K562 (cell line): ENCODE measurements around the gene RPP25. TPM values are rescaled to one million over a fixed set of nuclear protein-coding genes. Genes with fewer than 3 reads are reported as not detected.

Source experiments
- ARID2 ChIP-seq: fragments of 450-650 bp; IDR thresholded peaks from 2 replicates; pipeline ENCODE4 v1.6.1; 2017; ENCODE audit warnings: antibody characterized with exemption, mild to moderate bottlenecking
- ATF7 ChIP-seq: fragments of 450-650 bp; IDR thresholded peaks from 2 replicates; pipeline ENCODE4 v1.7.1; 2014; ENCODE audit warnings: mild to moderate bottlenecking, moderate library complexity
- CTCFL ChIP-seq: IDR thresholded peaks from 2 replicates; pipeline ENCODE4 v1.6.1; 2011; ENCODE audit warnings: borderline replicate concordance, low read depth, mild to moderate bottlenecking, moderate library complexity, low read length; ENCODE audit not compliant: insufficient read depth, poor library complexity, severe bottlenecking
- CXXC5 ChIP-seq: fragments of 250-450 bp; sonication (Bioruptor Pico); IDR thresholded peaks from 2 replicates; pipeline ENCODE4 v1.8.0; 2022; ENCODE audit warnings: inconsistent platforms, mild to moderate bottlenecking, moderate library complexity
- KHSRP ChIP-seq: fragments of 450-650 bp; IDR thresholded peaks from 2 replicates; pipeline ENCODE4 v1.6.1; 2017
- MEIS2 ChIP-seq: fragments of 450-650 bp; IDR thresholded peaks from 2 replicates; pipeline ENCODE4 v1.6.1; 2014; ENCODE audit warnings: mild to moderate bottlenecking; ENCODE audit not compliant: partially characterized antibody
- PCBP2 ChIP-seq: fragments of 200-400 bp; formaldehyde crosslinking; IDR thresholded peaks from 2 replicates; pipeline ENCODE4 v1.6.1; 2018; ENCODE audit warnings: low read length, low read depth, mild to moderate bottlenecking, moderate library complexity; ENCODE audit not compliant: poor library complexity, severe bottlenecking
- PHF8 ChIP-seq: fragments of 200-600 bp; sonication (generic); IDR thresholded peaks from 2 replicates; pipeline ENCODE4 v1.6.1; 2012; ENCODE audit warnings: mixed run types, mild to moderate bottlenecking, inconsistent platforms, low read length, moderate library complexity, borderline replicate concordance
- SAFB ChIP-seq: fragments of 200-400 bp; formaldehyde crosslinking; IDR thresholded peaks from 2 replicates; pipeline ENCODE4 v1.6.1; 2017; ENCODE audit warnings: low read depth, low read length, borderline replicate concordance
- TAF7 ChIP-seq: fragments of 450-650 bp; IDR thresholded peaks from 2 replicates; pipeline ENCODE4 v1.6.1; 2016; ENCODE audit warnings: missing genetic modification characterization, missing compliant biosample characterization
- TOE1 ChIP-seq, 2 experiments: fragments of 450-650 bp in 1 of 2; sonication (generic) in 1 of 2; formaldehyde crosslinking in 1 of 2; IDR thresholded peaks; 2 replicates each; pipeline versions ENCODE4 v1.7.1 to v1.8.0; 2016 to 2022; ENCODE audit warnings: borderline replicate concordance in 2 of 2, mild to moderate bottlenecking in 2 of 2, antibody characterized with exemption in 1 of 2, inconsistent platforms in 1 of 2, low read depth in 1 of 2, missing genetic modification reagents in 1 of 2, moderate library complexity in 1 of 2
- ZNF592 ChIP-seq: fragments of 450-650 bp; IDR thresholded peaks from 2 replicates; pipeline ENCODE4 v1.6.1; 2017; ENCODE audit warnings: antibody characterized with exemption, mild to moderate bottlenecking
- polyA plus RNA-seq, 8 experiments: library from polyadenylated mRNA; depleted of rRNA in 4 of 8; stranded (reverse) in 5 of 8; unstranded in 3 of 8; fragments of >200 nt; fragmentation: Nextera tagmentation in 2 of 8; fragmentation: Illumina TruSeq in 1 of 8; extraction: Ambion mirVana in 2 of 8; extraction: Trizol in 1 of 8; gene quantifications; 2 replicates each; pipeline versions ENCODE4 v1.2.1 to v1.2.3, GENCODE V29; 2011 to 2014; ENCODE audit warnings: inconsistent platforms in 1 of 8, missing spikeins in 1 of 8
- total RNA-seq, 7 experiments: library from RNA; depleted of rRNA in 6 of 7; stranded (reverse); fragments of >200 nt in 6 of 7; fragmentation: Illumina TruSeq in 2 of 7; extraction: Trizol in 2 of 7; gene quantifications; 2 replicates each; pipeline versions ENCODE4 v1.2.1 to v1.2.3, GENCODE V29; 2011 to 2021; ENCODE audit warnings: low replicate concordance in 1 of 7
- TF ChIP-seq, protein P1 (sequence below): fragments of 250-450 bp; sonication (Bioruptor Pico); IDR thresholded peaks from 2 replicates; pipeline ENCODE4 v1.8.0; 2022; ENCODE audit warnings: moderate library complexity, mild to moderate bottlenecking, inconsistent platforms
- TF ChIP-seq, protein P2 (sequence below): sonication (generic); formaldehyde crosslinking; IDR thresholded peaks from 2 replicates; pipeline ENCODE4 v1.8.1; 2023; ENCODE audit warnings: missing genetic modification reagents, mild to moderate bottlenecking, borderline replicate concordance

RPP25 gene
- total and polyA plus RNA-seq, 9 of the 15 experiments (the other 6 are each of a cell fraction or from before 2014, with no cell fraction given), result 1.1 to 12.3 (median 5.6) TPM

- no peak for TF ChIP-seq CTCFL
- no peak for TF ChIP-seq PCBP2
- no peak for TF ChIP-seq ARID2
- TF ChIP-seq TOE1 (IDR thresholded peaks at IDR 0.05; ENCODE audit: borderline replicate concordance), result peak; percentile 27; the same call in 1 of the 2 replicates
- TF ChIP-seq TOE1 (CRISPR knock-in tag; IDR thresholded peaks at IDR 0.05; ENCODE audit: borderline replicate concordance, low read depth), result no peak
- TF ChIP-seq KHSRP, result no peak
- peak; percentile 72 for TF ChIP-seq CXXC5 (CRISPR knock-in tag)
- TF ChIP-seq ATF7, result peak; percentile 68; the same call in 1 of the 2 replicates
- TF ChIP-seq, protein P1, sequence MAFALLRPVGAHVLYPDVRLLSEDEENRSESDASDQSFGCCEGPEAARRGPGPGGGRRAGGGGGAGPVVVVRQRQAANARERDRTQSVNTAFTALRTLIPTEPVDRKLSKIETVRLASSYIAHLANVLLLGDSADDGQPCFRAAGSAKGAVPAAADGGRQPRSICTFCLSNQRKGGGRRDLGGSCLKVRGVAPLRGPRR, result no peak
- peak; percentile 32; the same call in 1 of the 2 replicates for TF ChIP-seq SAFB
- peak; percentile 80 for TF ChIP-seq MEIS2
- peak; percentile 38; the same call in 1 of the 2 replicates for TF ChIP-seq ZNF592
- peak; percentile 81 for TF ChIP-seq TAF7 (tag)
- TF ChIP-seq PHF8, result peak; percentile 97; the same call in 1 of the 2 replicates
- TF ChIP-seq, protein P2, sequence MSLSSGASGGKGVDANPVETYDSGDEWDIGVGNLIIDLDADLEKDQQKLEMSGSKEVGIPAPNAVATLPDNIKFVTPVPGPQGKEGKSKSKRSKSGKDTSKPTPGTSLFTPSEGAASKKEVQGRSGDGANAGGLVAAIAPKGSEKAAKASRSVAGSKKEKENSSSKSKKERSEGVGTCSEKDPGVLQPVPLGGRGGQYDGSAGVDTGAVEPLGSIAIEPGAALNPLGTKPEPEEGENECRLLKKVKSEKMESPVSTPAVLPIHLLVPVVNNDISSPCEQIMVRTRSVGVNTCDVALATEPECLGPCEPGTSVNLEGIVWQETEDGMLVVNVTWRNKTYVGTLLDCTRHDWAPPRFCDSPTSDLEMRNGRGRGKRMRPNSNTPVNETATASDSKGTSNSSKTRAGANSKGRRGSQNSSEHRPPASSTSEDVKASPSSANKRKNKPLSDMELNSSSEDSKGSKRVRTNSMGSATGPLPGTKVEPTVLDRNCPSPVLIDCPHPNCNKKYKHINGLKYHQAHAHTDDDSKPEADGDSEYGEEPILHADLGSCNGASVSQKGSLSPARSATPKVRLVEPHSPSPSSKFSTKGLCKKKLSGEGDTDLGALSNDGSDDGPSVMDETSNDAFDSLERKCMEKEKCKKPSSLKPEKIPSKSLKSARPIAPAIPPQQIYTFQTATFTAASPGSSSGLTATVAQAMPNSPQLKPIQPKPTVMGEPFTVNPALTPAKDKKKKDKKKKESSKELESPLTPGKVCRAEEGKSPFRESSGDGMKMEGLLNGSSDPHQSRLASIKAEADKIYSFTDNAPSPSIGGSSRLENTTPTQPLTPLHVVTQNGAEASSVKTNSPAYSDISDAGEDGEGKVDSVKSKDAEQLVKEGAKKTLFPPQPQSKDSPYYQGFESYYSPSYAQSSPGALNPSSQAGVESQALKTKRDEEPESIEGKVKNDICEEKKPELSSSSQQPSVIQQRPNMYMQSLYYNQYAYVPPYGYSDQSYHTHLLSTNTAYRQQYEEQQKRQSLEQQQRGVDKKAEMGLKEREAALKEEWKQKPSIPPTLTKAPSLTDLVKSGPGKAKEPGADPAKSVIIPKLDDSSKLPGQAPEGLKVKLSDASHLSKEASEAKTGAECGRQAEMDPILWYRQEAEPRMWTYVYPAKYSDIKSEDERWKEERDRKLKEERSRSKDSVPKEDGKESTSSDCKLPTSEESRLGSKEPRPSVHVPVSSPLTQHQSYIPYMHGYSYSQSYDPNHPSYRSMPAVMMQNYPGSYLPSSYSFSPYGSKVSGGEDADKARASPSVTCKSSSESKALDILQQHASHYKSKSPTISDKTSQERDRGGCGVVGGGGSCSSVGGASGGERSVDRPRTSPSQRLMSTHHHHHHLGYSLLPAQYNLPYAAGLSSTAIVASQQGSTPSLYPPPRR, result no peak
Observed at GRCh38 chr15:74906450-74907162, 50.0 kb downstream of the RPP25 start, which contains the start of gene FAM219B (continued).
